ENCODE results near the gene MORC1.

Gene MORC1

DNA sequence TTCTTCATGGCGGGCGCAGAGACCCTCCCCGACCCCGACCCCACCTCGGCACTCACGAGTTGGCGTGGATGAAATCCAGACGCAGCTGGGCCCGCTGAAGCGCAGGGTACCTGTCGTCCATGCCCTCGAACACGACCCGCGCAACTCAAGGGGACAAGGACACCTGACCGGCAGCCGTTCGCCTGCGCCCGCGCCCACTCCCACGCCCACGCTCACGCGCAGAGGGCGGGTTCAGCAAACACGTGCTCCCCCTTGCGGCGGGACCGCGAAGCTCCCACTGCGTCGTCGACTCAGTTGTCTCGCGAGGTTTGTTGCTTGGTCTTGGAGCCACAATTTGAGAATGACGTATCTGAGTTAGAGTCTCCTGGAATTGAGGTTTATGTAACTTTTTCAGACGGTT is at the start of gene MORC1:
TSS of gene MORC1 (minus strand) at position 196 of the 400 bp plus-strand sequence. CDS start at position 121, 75 bp downstream.
- no peak for DNase-seq (ENCODE audit: low read depth)
- H3K4me3 ChIP-seq (ENCODE audit: low read depth, low read length): no peak within 1 kb of the TSS
- TF ChIP-seq CTCF (conservative IDR thresholded peaks at IDR 0.05; ENCODE audit: low read depth, low read length): no peak

- no peak for TF ChIP-seq CTCF (conservative IDR thresholded peaks at IDR 0.05; ENCODE audit: low read depth, low read length)
- no peak overlapping the region for H3K4me3 ChIP-seq (ENCODE audit: low read depth, low read length)
- DNase-seq (ENCODE audit: low read depth): no peak
Measured at GRCh38 chr3:109165905-109166304, 48.0 kb upstream of the MORC1 start.

- no peak for DNase-seq (ENCODE audit: low read depth)
- no peak for TF ChIP-seq CTCF (conservative IDR thresholded peaks at IDR 0.05; ENCODE audit: low read depth, low read length)
- H3K4me3 ChIP-seq (ENCODE audit: low read depth, low read length): no peak overlapping the region
Measured at GRCh38 chr3:109161487-109162123, 43.7 kb upstream of the MORC1 start.

GRCh38 chr3:109155828-109156227 is 37.9 kb upstream of the MORC1 start:
- no peak for TF ChIP-seq CTCF (conservative IDR thresholded peaks at IDR 0.05; ENCODE audit: low read depth, low read length)
- no peak overlapping the region for H3K4me3 ChIP-seq (ENCODE audit: low read depth, low read length)

GRCh38 chr3:109154979-109155378 is 37.0 kb upstream of the MORC1 start:
- no peak for TF ChIP-seq CTCF (conservative IDR thresholded peaks at IDR 0.05; ENCODE audit: low read depth, low read length)

More at GRCh38 chr3:109155828-109156227, 37.9 kb upstream of the MORC1 start:
- DNase-seq (ENCODE audit: low read depth): no peak

DNA sequence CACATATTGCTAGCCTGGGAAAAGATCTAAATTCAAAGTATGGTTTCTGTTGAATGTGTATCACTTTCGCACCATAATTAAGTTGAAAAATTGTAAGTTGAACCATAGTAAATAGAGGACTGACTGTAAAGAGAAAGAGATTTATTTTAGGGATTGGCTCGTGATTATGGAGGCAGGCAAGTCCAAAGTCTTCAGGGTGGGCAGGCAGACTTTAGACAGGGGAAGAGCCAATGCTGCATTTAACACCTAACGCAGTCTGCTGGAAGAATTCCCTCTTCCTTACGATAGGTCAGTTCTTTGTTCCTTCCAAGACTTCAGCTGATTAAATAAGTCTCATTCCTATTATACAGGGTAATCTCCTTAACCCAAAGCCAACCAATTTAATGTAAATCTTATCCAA is 34.4 kb upstream of the MORC1 start:
- DNase-seq (ENCODE audit: low read depth): no peak
- TF ChIP-seq CTCF (conservative IDR thresholded peaks at IDR 0.05; ENCODE audit: low read depth, low read length): no peak

More at GRCh38 chr3:109154979-109155378, 37.0 kb upstream of the MORC1 start:
- peak; percentile 13 for DNase-seq (ENCODE audit: low read depth)
- H3K4me3 ChIP-seq (ENCODE audit: low read depth, low read length): no peak overlapping the region

DNA sequence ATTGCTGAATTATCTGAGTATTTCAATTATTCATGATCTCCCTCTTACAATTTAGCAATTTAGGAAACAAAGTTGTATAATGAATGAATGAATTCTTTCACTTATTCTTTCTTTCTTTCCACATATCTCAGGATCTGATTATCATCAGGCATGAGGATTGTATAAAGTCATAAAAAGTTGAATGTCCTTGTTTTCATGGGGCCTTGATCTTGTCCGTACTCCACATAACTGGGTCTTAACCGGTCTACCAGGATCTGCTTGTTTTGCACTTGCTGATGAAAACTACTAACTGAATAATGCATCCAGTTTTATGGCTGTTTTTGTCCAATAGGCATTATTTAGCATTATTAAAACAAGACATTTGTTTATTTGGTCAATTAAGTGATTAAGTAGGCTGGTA is 31.1 kb upstream of the MORC1 start:
- no peak overlapping the region for H3K4me3 ChIP-seq (ENCODE audit: low read depth, low read length)
- DNase-seq (ENCODE audit: low read depth): no peak
- no peak for TF ChIP-seq CTCF (conservative IDR thresholded peaks at IDR 0.05; ENCODE audit: low read depth, low read length)

More for the DNA sequence above, 34.4 kb upstream of the MORC1 start:
- no peak overlapping the region for H3K4me3 ChIP-seq (ENCODE audit: low read depth, low read length)

Measured in choroid plexus epithelial cell (primary cell).